Type B pancreatic cell (in vitro differentiated cells): ENCODE data around the gene LTO1. TPM values are rescaled to one million over a fixed set of nuclear protein-coding genes. Genes with fewer than 3 reads are reported as not detected.

Source experiments
- DNase-seq: peaks from one replicate; pipeline ENCODE4 v3.0.0; 2021; ENCODE audit warnings: mixed read lengths; ENCODE audit not compliant: unreplicated experiment; ENCODE audit errors: extremely low spot score
- H3K27ac Mint-ChIP-seq: 2 replicates; pipeline ENCODE4 v1.8.0; 2021; ENCODE audit warnings: mild to moderate bottlenecking, mixed read lengths
- H3K27me3 Mint-ChIP-seq: 2 replicates; pipeline ENCODE4 v1.8.0; 2021; ENCODE audit warnings: mixed read lengths
- H3K36me3 Mint-ChIP-seq: 2 replicates; pipeline ENCODE4 v1.8.0; 2021; ENCODE audit warnings: mixed read lengths
- H3K4me1 Mint-ChIP-seq: one replicate; pipeline ENCODE4 v1.8.0; 2021; ENCODE audit warnings: mixed read lengths; ENCODE audit not compliant: unreplicated experiment
- H3K4me3 Mint-ChIP-seq: 2 replicates; pipeline ENCODE4 v1.8.0; 2021; ENCODE audit warnings: mild to moderate bottlenecking, mixed read lengths
- H3K9me3 Mint-ChIP-seq: 2 replicates; pipeline ENCODE4 v1.8.0; 2021; ENCODE audit warnings: mixed read lengths
- total RNA-seq: library from RNA; stranded (reverse); gene quantifications from 2 replicates; pipeline ENCODE4 v1.2.1, GENCODE V29; 2021; ENCODE audit warnings: low replicate concordance
- TF ChIP-seq, protein P1 (sequence below): fragments of 200-600 bp; sonication (generic); conservative IDR thresholded peaks from 2 replicates; pipeline ENCODE4 v1.5.0; 2021; ENCODE audit warnings: antibody characterized with exemption, mild to moderate bottlenecking

Gene LTO1
- total RNA-seq, 1 donor from 2014 or later, result 24.6 TPM

DNA sequence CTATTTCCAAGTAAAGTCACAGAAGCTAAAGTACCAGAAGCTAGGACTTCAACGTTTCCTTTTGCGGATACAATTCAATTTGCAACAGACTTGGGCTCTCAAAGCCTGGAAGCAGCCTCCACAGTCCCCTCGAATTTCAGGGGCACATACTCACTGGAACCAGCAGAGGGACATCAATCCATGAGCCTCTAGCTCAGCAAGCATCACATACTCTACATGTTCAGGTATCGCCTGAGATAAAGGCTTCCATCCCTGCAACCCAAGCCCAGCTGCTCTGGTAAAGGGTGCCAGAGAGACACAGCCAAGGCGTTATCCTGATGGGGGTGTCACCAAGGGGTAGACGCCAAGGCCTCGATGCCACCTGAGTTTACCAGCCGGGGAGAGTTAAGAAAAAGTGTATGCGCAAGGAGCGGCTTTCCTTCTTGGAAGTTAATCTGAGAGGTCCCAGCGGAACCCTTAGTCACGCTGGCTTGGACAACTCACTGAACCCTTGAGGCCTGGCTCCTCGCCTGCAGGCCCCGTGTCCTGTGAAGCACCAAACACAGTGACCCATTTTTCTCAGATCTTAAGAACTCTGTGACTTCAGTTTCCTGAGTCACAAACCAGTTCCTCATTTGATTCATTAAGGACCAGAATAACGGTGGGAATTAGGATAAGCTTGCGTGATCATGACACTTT is 13.0 kb downstream of the LTO1 start:
- Mint-ChIP-seq H3K27ac (no peak overlapping the region), H3K4me3 (no peak overlapping the region), H3K4me1 (peaks cover 4% of the 10 kb centered on the region), H3K36me3 (peaks cover 3% of the 10 kb centered on the region), H3K27me3 (no peaks in the 10 kb centered on the region), H3K9me3 (no peaks in the 10 kb centered on the region)
- DNase-seq, result no peak
- TF ChIP-seq, protein P1, sequence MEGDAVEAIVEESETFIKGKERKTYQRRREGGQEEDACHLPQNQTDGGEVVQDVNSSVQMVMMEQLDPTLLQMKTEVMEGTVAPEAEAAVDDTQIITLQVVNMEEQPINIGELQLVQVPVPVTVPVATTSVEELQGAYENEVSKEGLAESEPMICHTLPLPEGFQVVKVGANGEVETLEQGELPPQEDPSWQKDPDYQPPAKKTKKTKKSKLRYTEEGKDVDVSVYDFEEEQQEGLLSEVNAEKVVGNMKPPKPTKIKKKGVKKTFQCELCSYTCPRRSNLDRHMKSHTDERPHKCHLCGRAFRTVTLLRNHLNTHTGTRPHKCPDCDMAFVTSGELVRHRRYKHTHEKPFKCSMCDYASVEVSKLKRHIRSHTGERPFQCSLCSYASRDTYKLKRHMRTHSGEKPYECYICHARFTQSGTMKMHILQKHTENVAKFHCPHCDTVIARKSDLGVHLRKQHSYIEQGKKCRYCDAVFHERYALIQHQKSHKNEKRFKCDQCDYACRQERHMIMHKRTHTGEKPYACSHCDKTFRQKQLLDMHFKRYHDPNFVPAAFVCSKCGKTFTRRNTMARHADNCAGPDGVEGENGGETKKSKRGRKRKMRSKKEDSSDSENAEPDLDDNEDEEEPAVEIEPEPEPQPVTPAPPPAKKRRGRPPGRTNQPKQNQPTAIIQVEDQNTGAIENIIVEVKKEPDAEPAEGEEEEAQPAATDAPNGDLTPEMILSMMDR, result peak; percentile 59

DNA sequence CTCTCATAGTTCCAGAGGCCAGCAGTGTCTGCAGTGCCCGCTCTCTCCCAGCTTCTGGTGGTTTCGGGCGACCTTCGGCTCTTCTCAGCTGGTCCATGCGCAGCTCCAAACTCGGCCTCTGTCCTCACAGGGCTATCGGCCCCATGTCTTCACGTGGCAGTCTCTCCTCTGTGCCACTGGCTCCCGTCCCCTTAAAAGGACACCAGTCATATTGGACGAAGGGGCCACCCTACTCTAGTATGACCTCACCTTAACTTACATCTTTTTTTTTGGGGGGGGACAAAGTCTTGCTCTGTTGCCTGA is 13.8 kb downstream of the LTO1 start:
- DNase-seq, result no peak
- Mint-ChIP-seq H3K9me3 (no peaks in the 10 kb centered on the region), H3K27me3 (no peaks in the 10 kb centered on the region), H3K27ac (no peak overlapping the region), H3K36me3 (peaks cover 3% of the 10 kb centered on the region), H3K4me3 (no peak overlapping the region), H3K4me1 (peaks cover 4% of the 10 kb centered on the region)
- TF ChIP-seq, protein P1, result no peak

DNA sequence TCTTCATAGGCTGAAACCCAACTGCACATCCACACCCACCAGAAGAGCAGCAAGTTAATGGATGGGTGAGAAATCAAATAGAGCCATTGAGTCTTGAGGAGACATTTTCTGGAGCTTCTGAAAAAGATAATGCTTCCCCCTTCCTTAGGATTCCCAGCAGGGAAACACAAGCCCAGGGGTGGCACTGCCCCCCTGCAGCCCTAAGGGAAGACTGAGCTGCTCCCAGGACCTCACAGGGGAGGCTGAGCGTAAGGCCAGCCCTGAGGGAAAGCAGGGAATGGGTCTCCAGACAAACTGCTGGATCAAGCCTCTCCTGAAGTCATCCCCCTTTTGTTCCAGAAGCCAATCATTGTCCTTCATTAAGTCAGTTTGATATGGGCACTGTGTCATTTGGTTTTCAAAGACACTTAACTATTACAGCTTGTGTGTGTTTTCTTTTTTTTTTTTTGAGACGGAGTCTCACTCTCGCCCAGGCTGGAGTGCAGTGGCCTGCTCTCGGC is 15.1 kb downstream of the LTO1 start:
- no peak for DNase-seq
- no peaks in the 10 kb centered on the region for H3K9me3 Mint-ChIP-seq
- H3K4me1 Mint-ChIP-seq, result peaks cover 9% of the 10 kb centered on the region
- H3K36me3 Mint-ChIP-seq, result peaks cover 3% of the 10 kb centered on the region
- H3K27ac Mint-ChIP-seq, result no peak overlapping the region
- no peaks in the 10 kb centered on the region for H3K27me3 Mint-ChIP-seq
- TF ChIP-seq, protein P1, result no peak
- no peak overlapping the region for H3K4me3 Mint-ChIP-seq

DNA sequence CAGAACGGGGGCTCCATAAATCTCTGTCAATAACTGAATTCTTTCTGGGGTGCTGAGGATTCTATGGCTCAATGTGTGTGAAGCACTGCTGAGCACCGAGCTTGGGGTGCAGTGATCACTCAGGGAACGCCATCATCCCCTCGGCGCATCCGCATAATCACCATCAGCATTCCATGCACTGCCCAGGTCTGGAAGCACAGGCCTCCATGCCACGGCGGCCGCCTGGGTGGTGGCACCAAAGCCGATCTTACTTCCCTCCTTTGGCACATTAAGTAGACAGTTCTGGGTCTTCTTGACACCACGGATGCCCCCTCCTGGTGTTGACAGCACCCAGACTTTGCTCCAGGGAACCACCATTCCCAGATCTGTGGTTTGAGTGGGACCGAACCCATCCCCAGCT is 15.6 kb downstream of the LTO1 start:
- no peaks in the 10 kb centered on the region for H3K9me3 Mint-ChIP-seq
- no peak for DNase-seq
- no peak overlapping the region for H3K4me3 Mint-ChIP-seq
- TF ChIP-seq, protein P1, result no peak
- peaks cover 9% of the 10 kb centered on the region for H3K4me1 Mint-ChIP-seq
- peaks cover 3% of the 10 kb centered on the region for H3K36me3 Mint-ChIP-seq
- no peaks in the 10 kb centered on the region for H3K27me3 Mint-ChIP-seq
- H3K27ac Mint-ChIP-seq, result no peak overlapping the region

DNA sequence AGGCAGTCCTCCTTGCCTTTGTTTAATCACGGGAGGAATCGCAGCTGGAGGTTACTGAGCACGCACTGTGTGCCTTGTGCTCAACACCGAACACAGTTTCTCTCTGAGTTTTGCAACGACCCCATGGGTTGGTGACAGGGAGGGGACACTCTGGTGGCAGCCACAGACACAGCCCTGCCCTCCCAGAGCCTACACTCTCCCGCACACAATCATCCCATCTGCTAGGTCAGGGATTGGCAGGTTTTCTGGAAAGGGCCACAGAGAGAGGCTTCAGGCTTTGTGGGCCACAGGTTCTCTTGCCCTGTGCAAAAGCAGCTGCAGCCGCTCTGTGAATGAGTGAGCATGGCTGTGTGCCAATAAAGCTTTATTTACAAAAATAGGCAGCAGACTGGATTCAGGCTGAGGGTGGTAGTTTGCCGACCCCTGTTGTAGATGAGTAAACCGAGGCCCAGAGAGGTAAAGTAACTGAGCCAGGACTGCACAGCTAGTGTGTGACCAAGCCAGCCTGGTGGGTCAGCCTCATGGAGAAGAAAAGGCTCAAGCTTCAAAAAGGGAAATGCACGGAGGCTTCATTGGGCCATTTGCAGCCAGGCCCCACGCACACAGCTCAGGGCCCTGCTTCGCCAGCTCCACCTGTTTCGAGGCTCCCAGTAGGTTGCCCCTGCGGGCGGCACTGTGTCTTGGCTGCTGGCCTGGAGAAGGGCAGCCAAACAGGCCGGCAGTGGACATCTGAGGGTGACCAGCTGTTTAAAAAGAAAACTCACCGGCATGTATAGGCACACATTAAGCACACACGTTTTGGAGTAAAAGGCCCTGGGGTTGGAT is 16.3 kb downstream of the LTO1 start:
- H3K4me3 Mint-ChIP-seq, result no peak overlapping the region
- peaks cover 1% of the 10 kb centered on the region for H3K36me3 Mint-ChIP-seq
- H3K27me3 Mint-ChIP-seq, result no peaks in the 10 kb centered on the region
- H3K27ac Mint-ChIP-seq, result peak overlapping the region; percentile 63
- no peak for DNase-seq
- H3K9me3 Mint-ChIP-seq, result no peaks in the 10 kb centered on the region
- peaks cover 9% of the 10 kb centered on the region for H3K4me1 Mint-ChIP-seq
- TF ChIP-seq, protein P1, result no peak
